Uterus (tissue), 2 donors: ENCODE results near the gene PLCL1.

ENCODE experiments used
- CTCF ChIP-seq, 4 experiments: fragments of 200-600 bp in 2 of 4; fragments of 450-650 bp in 2 of 4; sonication (generic) in 2 of 4; IDR thresholded peaks; one replicate each; pipeline ENCODE4 v1.5.1; 2016 to 2019; ENCODE audit warnings: antibody characterized with exemption in 4 of 4, mild to moderate bottlenecking in 2 of 4, moderate library complexity in 1 of 4
- POLR2A ChIP-seq, 2 donors: fragments of 450-650 bp; IDR thresholded peaks; one replicate each; pipeline ENCODE4 v1.6.1; 2016; ENCODE audit warnings: antibody characterized with exemption in 2 of 2, mild to moderate bottlenecking in 1 of 2, moderate library complexity in 1 of 2

GRCh38 chr2:197822333-197822732 lies 17.9 kb downstream of the PLCL1 start:
- TF ChIP-seq CTCF (IDR thresholded peaks at IDR 0.05) (no peak), POLR2A (IDR thresholded peaks at IDR 0.05) (no peak)
